CD4-positive, alpha-beta T cell treated with Interferon gamma for 1 hour (primary cell): ENCODE data around the gene FAM120A.

Experiments
- DNase-seq: peaks from one replicate; pipeline ENCODE4 v3.0.0-alpha.2; 2020

The FAM120A gene

GRCh38 chr9:93598647-93599241, 147.3 kb downstream of the FAM120A start:
- no peak for DNase-seq

GRCh38 chr9:93599571-93600403, 148.3 kb downstream of the FAM120A start:
- no peak for DNase-seq

- DNase-seq, result no peak
Measured at GRCh38 chr9:93600504-93600903, 149.0 kb downstream of the FAM120A start.

GRCh38 chr9:93601063-93601462, 149.6 kb downstream of the FAM120A start:
- no peak for DNase-seq

- no peak for DNase-seq
Measured at GRCh38 chr9:93601666-93602065, 150.2 kb downstream of the FAM120A start.

- DNase-seq, result no peak
Measured at GRCh38 chr9:93603011-93603410, 151.5 kb downstream of the FAM120A start.

- no peak for DNase-seq
Measured at GRCh38 chr9:93603906-93604326, 152.4 kb downstream of the FAM120A start.

GRCh38 chr9:93606187-93606586, 154.7 kb downstream of the FAM120A start:
- DNase-seq, result no peak

- DNase-seq, result no peak
Measured at GRCh38 chr9:93610206-93610605, 158.7 kb downstream of the FAM120A start.

- DNase-seq, result no peak
Measured at GRCh38 chr9:93612052-93612795, 160.7 kb downstream of the FAM120A start.

- no peak for DNase-seq
Measured at GRCh38 chr9:93612796-93613154, 161.3 kb downstream of the FAM120A start.

- DNase-seq, result no peak
Measured at GRCh38 chr9:93613174-93613573, 161.7 kb downstream of the FAM120A start.

- no peak for DNase-seq
Measured at GRCh38 chr9:93613791-93614190, 162.3 kb downstream of the FAM120A start.

GRCh38 chr9:93614830-93615468, 163.5 kb downstream of the FAM120A start:
- no peak for DNase-seq
